Measurements from ENCODE around the gene WDR7. TPM values are rescaled to one million over a fixed set of nuclear protein-coding genes. Genes with fewer than 3 reads are reported as not detected.
A peak's percentile ranks its signal among the peaks of the same experiment; 100 is the strongest.

WDR7 gene
- total RNA-seq, 2 experiments from 2014 or later = 16.0 to 19.0 TPM

DNA sequence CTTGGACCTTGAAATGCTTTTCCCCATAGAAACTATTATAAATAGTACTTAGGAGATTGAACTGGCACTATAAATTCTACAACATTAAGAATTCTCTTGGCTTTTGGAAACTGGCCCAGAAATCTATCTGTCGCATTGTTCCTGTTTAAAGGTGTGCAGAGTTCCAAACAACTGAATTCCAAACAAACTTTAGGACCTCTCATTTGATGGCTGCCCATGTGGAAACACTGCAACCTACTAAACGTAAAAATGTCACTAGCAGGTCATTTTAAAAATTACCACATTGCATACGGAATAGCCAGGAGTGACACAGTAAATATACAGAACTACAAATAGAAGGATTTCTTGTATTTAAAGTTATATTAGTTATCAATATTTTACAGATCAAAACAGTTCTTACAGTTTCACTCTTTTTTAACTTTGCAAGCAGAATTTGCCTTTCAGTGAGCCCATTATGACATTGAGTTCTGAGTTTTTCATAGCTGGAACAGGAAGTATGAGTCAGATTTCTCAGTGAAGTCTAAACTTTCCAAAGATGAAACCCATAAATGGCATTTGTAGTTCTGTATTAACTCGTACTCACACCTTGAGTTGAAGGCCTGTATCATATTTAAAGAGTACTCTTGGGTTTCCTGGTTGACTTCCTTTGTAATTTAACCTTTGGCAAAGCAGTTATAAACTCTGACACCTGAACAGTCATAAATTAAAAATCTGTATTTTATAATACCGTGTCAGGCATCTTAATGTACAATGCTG lies 353.4 kb downstream of the WDR7 start:
- no peaks in the 10 kb centered on the region for H3K9me3 Mint-ChIP-seq
- peak; percentile 95 for ATAC-seq
- H3K36me3 Mint-ChIP-seq (ENCODE audit: low read depth) = no peaks in the 10 kb centered on the region
- no peak overlapping the region for H3K4me3 Mint-ChIP-seq
- ChIA-PET CTCF (no interaction called here), POLR2A (no interaction called here)
- peak overlapping the region; percentile 90 for H3K27ac Mint-ChIP-seq
- intact Hi-C loops (cut with micrococcal nuclease) = no loop called here
- H3K27me3 Mint-ChIP-seq = no peaks in the 10 kb centered on the region
- no peak for DNase-seq
- TF ChIP-seq, protein P1, sequence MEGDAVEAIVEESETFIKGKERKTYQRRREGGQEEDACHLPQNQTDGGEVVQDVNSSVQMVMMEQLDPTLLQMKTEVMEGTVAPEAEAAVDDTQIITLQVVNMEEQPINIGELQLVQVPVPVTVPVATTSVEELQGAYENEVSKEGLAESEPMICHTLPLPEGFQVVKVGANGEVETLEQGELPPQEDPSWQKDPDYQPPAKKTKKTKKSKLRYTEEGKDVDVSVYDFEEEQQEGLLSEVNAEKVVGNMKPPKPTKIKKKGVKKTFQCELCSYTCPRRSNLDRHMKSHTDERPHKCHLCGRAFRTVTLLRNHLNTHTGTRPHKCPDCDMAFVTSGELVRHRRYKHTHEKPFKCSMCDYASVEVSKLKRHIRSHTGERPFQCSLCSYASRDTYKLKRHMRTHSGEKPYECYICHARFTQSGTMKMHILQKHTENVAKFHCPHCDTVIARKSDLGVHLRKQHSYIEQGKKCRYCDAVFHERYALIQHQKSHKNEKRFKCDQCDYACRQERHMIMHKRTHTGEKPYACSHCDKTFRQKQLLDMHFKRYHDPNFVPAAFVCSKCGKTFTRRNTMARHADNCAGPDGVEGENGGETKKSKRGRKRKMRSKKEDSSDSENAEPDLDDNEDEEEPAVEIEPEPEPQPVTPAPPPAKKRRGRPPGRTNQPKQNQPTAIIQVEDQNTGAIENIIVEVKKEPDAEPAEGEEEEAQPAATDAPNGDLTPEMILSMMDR (IDR thresholded peaks at IDR 0.05) = no peak
- peaks cover 41% of the 10 kb centered on the region for H3K4me1 Mint-ChIP-seq (ENCODE audit: low read depth)

DNA sequence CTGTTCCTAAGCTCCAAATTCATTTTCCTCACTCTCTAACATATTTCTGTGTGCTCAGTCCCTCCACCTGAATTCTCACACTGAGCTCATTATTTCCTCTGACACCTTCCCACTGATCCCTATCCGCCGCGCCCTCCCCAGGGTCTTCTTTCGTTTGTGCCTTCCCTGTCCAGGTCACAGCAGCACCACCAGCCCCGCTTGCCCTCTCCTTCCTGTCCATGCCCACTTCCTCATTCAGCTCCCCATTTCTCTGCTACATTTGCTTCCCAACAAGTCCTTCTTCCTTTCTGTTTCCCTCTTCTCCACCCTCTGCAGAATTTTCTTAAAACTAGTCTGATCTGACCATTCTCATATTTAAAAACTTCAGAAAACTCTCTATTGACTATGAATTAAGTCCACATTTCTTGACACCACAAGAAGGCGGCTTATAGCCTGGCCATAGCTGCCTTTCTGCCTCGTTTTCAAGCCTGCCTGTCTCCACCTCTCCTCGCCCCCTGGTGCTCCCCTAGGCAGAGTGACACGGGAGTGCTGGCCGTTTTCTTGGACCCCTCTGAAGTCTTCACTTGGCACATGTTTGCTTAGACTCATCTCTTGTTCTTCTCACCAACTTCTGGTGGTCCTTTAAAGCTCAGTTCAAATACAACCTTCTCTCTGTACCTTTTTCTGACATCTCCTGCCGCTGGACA lies 357.0 kb downstream of the WDR7 start:
- peaks cover 25% of the 10 kb centered on the region for H3K4me1 Mint-ChIP-seq (ENCODE audit: low read depth)
- no peak overlapping the region for H3K27ac Mint-ChIP-seq
- ChIA-PET POLR2A (interaction anchor here (0.6 to 1.2 kb wide), 2 partner anchors 12 to 581 kb away, joined by 3 read pairs; no protein-coding TSS in a partner anchor), CTCF (no interaction called here)
- DNase-seq (no peak), ATAC-seq (no peak)
- intact Hi-C loops (cut with micrococcal nuclease) = no loop called here
- TF ChIP-seq, protein P1 (IDR thresholded peaks at IDR 0.05) = no peak
- no peaks in the 10 kb centered on the region for H3K27me3 Mint-ChIP-seq
- no peak overlapping the region for H3K4me3 Mint-ChIP-seq
- H3K36me3 Mint-ChIP-seq (ENCODE audit: low read depth) = no peaks in the 10 kb centered on the region
- H3K9me3 Mint-ChIP-seq = no peaks in the 10 kb centered on the region

DNA sequence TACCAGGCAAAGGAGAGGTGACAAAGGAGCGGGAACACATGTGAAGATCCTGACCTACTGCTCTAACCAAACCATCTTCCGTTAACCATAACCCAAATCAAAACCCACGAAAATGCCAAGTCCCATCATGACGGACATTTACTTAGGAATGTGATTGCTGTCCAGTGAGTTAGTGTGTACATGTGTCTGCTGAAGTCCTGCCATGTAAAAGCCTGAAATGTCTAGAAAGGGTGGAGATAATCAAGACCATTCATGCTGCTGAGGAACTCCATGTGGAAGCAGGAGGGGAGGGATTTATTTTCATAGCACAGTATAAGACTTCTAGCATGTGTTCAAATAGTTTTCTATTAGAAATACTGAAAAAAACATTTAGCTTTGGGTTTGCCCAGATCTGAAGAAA lies 358.7 kb downstream of the WDR7 start:
- Mint-ChIP-seq H3K36me3 (ENCODE audit: low read depth) (no peaks in the 10 kb centered on the region), H3K4me3 (no peak overlapping the region), H3K9me3 (no peaks in the 10 kb centered on the region), H3K4me1 (ENCODE audit: low read depth) (peaks cover 11% of the 10 kb centered on the region), H3K27me3 (no peaks in the 10 kb centered on the region), H3K27ac (no peak overlapping the region)
- POLR2A ChIA-PET = no interaction called here
- CTCF ChIA-PET = no interaction called here
- TF ChIP-seq, protein P1 (IDR thresholded peaks at IDR 0.05) = no peak
- DNase-seq (no peak), ATAC-seq (no peak)
- intact Hi-C loops (cut with micrococcal nuclease) = loop anchor here (10.0 kb wide), 1 partner anchor 145 kb away; no protein-coding TSS in a partner anchor

DNA sequence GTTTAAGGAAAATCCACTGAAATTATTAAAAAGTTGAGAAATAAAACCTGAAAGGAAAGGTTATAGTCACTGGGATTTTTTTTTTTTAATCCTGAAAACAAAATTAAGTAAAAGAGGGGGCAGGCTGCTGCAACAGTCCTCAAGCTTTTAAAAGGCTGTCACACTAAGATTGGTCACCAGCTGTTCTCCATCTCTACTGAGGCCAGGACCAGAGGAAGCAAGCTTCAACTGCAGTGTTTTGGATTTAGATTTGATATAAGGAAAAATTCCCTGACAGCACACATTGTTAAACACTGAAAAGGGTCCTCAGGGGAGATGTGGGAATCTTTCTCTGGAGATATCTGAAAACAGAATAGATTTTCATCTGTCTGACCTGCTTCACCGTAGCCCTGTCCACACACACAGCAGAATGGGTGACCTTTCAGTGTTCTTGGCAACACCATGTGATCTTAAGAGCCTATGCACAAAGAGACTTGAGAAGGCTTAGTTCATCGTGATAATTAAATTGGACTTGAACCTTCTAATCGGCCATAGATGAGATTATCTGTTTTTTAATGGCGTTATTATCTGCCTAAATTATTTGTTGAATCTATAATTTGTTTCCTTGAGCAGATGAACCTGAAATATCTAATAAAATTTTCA lies 363.7 kb downstream of the WDR7 start:
- ATAC-seq = no peak
- Mint-ChIP-seq H3K27ac (no peak overlapping the region), H3K27me3 (no peaks in the 10 kb centered on the region), H3K4me3 (no peak overlapping the region), H3K9me3 (no peaks in the 10 kb centered on the region), H3K36me3 (ENCODE audit: low read depth) (no peaks in the 10 kb centered on the region), H3K4me1 (ENCODE audit: low read depth) (peaks cover 23% of the 10 kb centered on the region)
- intact Hi-C loops (cut with micrococcal nuclease) = loop anchor here (10.0 kb wide), 1 partner anchor 150 kb away; no protein-coding TSS in a partner anchor
- POLR2A ChIA-PET = no interaction called here
- TF ChIP-seq, protein P1 (IDR thresholded peaks at IDR 0.05) = no peak
- CTCF ChIA-PET = interaction anchor here (0.7 kb wide), 1 partner anchor 9 kb away, joined by 3 read pairs; no protein-coding TSS in a partner anchor
- no peak for DNase-seq

All from activated CD8-positive, alpha-beta T cell treated with anti-CD3 and anti-CD28 coated beads for 36 hours (primary cell).